ENCODE data around the gene FBXO31.
"Not testable (repeated sequence)": the region's sequence is repeated elsewhere in the genome, so short reads cannot be mapped to it uniquely, and the experiment has no call there.

- TF ChIP-seq CTCF, EZH2phosphoT487 (IDR thresholded peaks at IDR 0.05; ENCODE audit: low read length): not testable (repeated sequence)
Measured at GRCh38 chr16:87379312-87379752, 4.2 kb downstream of the FBXO31 start.

Data from MM.1S (cell line).